SK-N-SH (cell line): ENCODE data around the gene AGO1. TPM values are rescaled to one million over a fixed set of nuclear protein-coding genes. Genes with fewer than 3 reads are reported as not detected.

Experiments
- CTCF ChIA-PET: fragments of 300-600, 350-600 bp; formaldehyde crosslinking; extraction: SDS; loops from one replicate; lab custom pipeline; 2021; lab: Yijun Ruan, JAX
- POLR2A ChIA-PET: fragments of 350-600 bp; sonication (Branson Sonifier 250); formaldehyde crosslinking; extraction: SDS; loops from one replicate; lab custom pipeline; 2020; ENCODE audit warnings: antibody characterized with exemption, inconsistent platforms; lab: Yijun Ruan, JAX
- DNase-seq: peaks from one replicate; pipeline ENCODE4 v3.0.0; 2012
- H2AFZ ChIP-seq: fragments of 200-600 bp; sonication (generic); 2 replicates; pipeline ENCODE4 v1.8.1; 2016; ENCODE audit warnings: antibody characterized with exemption, mild to moderate bottlenecking, low read depth
- H3F3A ChIP-seq: fragments of 200-600 bp; sonication (generic); replicated peaks from 2 replicates; pipeline ENCODE3; 2016; ENCODE audit warnings: antibody characterized with exemption, mild to moderate bottlenecking; ENCODE audit not compliant: insufficient read depth
- H3K27ac ChIP-seq, 2 experiments: fragments of 200-500 bp in 1 of 2; fragments of 200-600 bp in 1 of 2; sonication (Bioruptor generic) in 1 of 2; sonication (generic), shearing (Covaris generic) in 1 of 2; 2 replicates each; pipeline versions ENCODE4 v1.5.1 to v1.6.1; 2014 to 2016; ENCODE audit warnings: low read depth in 2 of 2, inconsistent platforms in 1 of 2, low read length in 1 of 2, mild to moderate bottlenecking in 1 of 2, mixed read lengths in 1 of 2
- H3K27me3 ChIP-seq: fragments of 200-600 bp; sonication (generic), shearing (Covaris generic); 2 replicates; pipeline ENCODE4 v1.6.1; 2016; ENCODE audit warnings: mixed run types; ENCODE audit not compliant: insufficient read depth
- H3K36me3 ChIP-seq, 2 experiments: fragments of 200-500 bp in 1 of 2; fragments of 200-600 bp in 1 of 2; sonication (Bioruptor generic) in 1 of 2; sonication (generic) in 1 of 2; replicated peaks in 1 of 2; 2 replicates each; pipeline versions ENCODE3 to v1.5.1; 2014 to 2016; ENCODE audit warnings: low read length in 1 of 2, mild to moderate bottlenecking in 1 of 2; ENCODE audit not compliant: insufficient read depth in 2 of 2, control insufficient read depth in 1 of 2
- H3K4me1 ChIP-seq, 2 experiments: fragments of 200-500 bp in 1 of 2; fragments of 200-600 bp in 1 of 2; sonication (Bioruptor generic) in 1 of 2; sonication (generic), shearing (Covaris generic) in 1 of 2; 2 replicates each; pipeline versions ENCODE4 v1.5.1 to v1.6.1; 2014 to 2016; ENCODE audit warnings: low read depth in 1 of 2, low read length in 1 of 2, mixed run types in 1 of 2; ENCODE audit not compliant: insufficient read depth in 2 of 2, control insufficient read depth in 1 of 2
- H3K4me2 ChIP-seq: fragments of 200-600 bp; sonication (generic), shearing (Covaris generic); 2 replicates; pipeline ENCODE4 v1.6.1; 2017; ENCODE audit warnings: mixed run types
- H3K4me3 ChIP-seq, 2 experiments: fragments of 200-500 bp in 1 of 2; fragments of 200-600 bp in 1 of 2; sonication (Bioruptor generic) in 1 of 2; sonication (generic), shearing (Covaris generic) in 1 of 2; 2 replicates each; pipeline versions ENCODE4 v1.5.1 to v1.8.1; 2014 to 2016; ENCODE audit warnings: low read depth in 2 of 2, inconsistent platforms in 1 of 2, low read length in 1 of 2, mild to moderate bottlenecking in 1 of 2, mixed read lengths in 1 of 2, moderate library complexity in 1 of 2
- H3K79me2 ChIP-seq: fragments of 200-600 bp; sonication (generic); 2 replicates; pipeline ENCODE4 v1.8.1; 2017; ENCODE audit warnings: mild to moderate bottlenecking; ENCODE audit not compliant: insufficient read depth
- H3K9ac ChIP-seq: fragments of 200-600 bp; sonication (generic); 2 replicates; pipeline ENCODE4 v1.6.1; 2017; ENCODE audit warnings: mixed run types
- H3K9me2 ChIP-seq: fragments of 200-600 bp; sonication (generic); 2 replicates; pipeline ENCODE4 v1.6.1; 2017; ENCODE audit warnings: mixed run types
- H3K9me3 ChIP-seq: fragments of 200-600 bp; sonication (generic); 2 replicates; pipeline ENCODE4 v1.6.1; 2017; ENCODE audit warnings: mixed run types, mild to moderate bottlenecking, moderate library complexity
- H4K20me1 ChIP-seq: fragments of 200-600 bp; sonication (generic); 2 replicates; pipeline ENCODE4 v1.6.1; 2017; ENCODE audit warnings: mild to moderate bottlenecking, mixed run types; ENCODE audit not compliant: insufficient read depth
- CHD2 ChIP-seq: fragments of 150-350 bp; IDR thresholded peaks from 2 replicates; pipeline ENCODE4 v1.6.1; 2018; ENCODE audit warnings: low read length; ENCODE audit not compliant: partially characterized antibody
- CTCF ChIP-seq: fragments of 200-600 bp; sonication (generic); IDR thresholded peaks from 2 replicates; pipeline ENCODE4 v1.6.1; 2017; ENCODE audit warnings: antibody characterized with exemption, mild to moderate bottlenecking, moderate library complexity
- ELF1 ChIP-seq: IDR thresholded peaks from 2 replicates; pipeline ENCODE4 v1.4.0; 2012
- EP300 ChIP-seq, 2 experiments: IDR thresholded peaks; 2 replicates each; pipeline versions ENCODE4 v1.4.0 to v1.6.1; 2012; ENCODE audit warnings: borderline replicate concordance in 1 of 2, low read depth in 1 of 2, low read length in 1 of 2
- EZH2phosphoT487 ChIP-seq: fragments of 200-600 bp; sonication (generic); IDR thresholded peaks from 2 replicates; pipeline ENCODE4 v1.6.1; 2017; ENCODE audit warnings: low read depth, mixed run types, mild to moderate bottlenecking, antibody characterized with exemption, moderate library complexity, borderline replicate concordance
- FOSL2 ChIP-seq: IDR thresholded peaks from 2 replicates; pipeline ENCODE4 v1.4.0; 2012; ENCODE audit warnings: low read depth, mild to moderate bottlenecking, moderate library complexity, borderline replicate concordance
- GABPA ChIP-seq: IDR thresholded peaks from 2 replicates; pipeline ENCODE4 v1.4.0; 2012; ENCODE audit warnings: low read depth, mild to moderate bottlenecking
- GATA2 ChIP-seq: sonication (generic); formaldehyde crosslinking; IDR thresholded peaks from 2 replicates; pipeline ENCODE4 v1.5.0; 2020; ENCODE audit warnings: mild to moderate bottlenecking, missing genetic modification reagents
- IRF3 ChIP-seq: fragments of 150-350 bp; IDR thresholded peaks from 2 replicates; pipeline ENCODE4 v1.6.1; 2016; ENCODE audit warnings: mild to moderate bottlenecking, low read depth, low read length
- JUND ChIP-seq: IDR thresholded peaks from 2 replicates; pipeline ENCODE4 v1.4.0; 2012
- MAX ChIP-seq: IDR thresholded peaks from 2 replicates; pipeline ENCODE4 v1.4.0; 2012; ENCODE audit warnings: low read depth
- MEF2A ChIP-seq: IDR thresholded peaks from 2 replicates; pipeline ENCODE4 v1.4.0; 2012; ENCODE audit warnings: low read depth, borderline replicate concordance
- MXI1 ChIP-seq: IDR thresholded peaks from 2 replicates; pipeline ENCODE4 v1.6.1; 2012; ENCODE audit warnings: mild to moderate bottlenecking, low read depth, low read length, improper control_type of control experiment
- NFIC ChIP-seq: IDR thresholded peaks from 2 replicates; pipeline ENCODE4 v1.4.0; 2012; ENCODE audit warnings: borderline replicate concordance
- NRF1 ChIP-seq: IDR thresholded peaks from 2 replicates; pipeline ENCODE4 v1.6.1; 2012; ENCODE audit warnings: low read depth, mild to moderate bottlenecking, low read length
- POLR2AphosphoS5 ChIP-seq: IDR thresholded peaks from 2 replicates; pipeline ENCODE4 v1.6.1; 2012; ENCODE audit warnings: low read depth, low read length
- RXRA ChIP-seq: IDR thresholded peaks from 2 replicates; pipeline ENCODE4 v1.4.0; 2012; ENCODE audit warnings: low read depth, mild to moderate bottlenecking, borderline replicate concordance
- SIN3A ChIP-seq: IDR thresholded peaks from 2 replicates; pipeline ENCODE4 v1.6.1; 2012; ENCODE audit warnings: low read depth, mild to moderate bottlenecking, low read length, moderate library complexity, borderline replicate concordance
- SMC3 ChIP-seq: IDR thresholded peaks from 2 replicates; pipeline ENCODE4 v1.6.1; 2012; ENCODE audit warnings: low read depth, low read length, improper control_type of control experiment
- TAF1 ChIP-seq: IDR thresholded peaks from 2 replicates; pipeline ENCODE4 v1.6.1; 2012; ENCODE audit warnings: low read depth, mild to moderate bottlenecking, low read length, moderate library complexity, borderline replicate concordance
- TEAD4 ChIP-seq: IDR thresholded peaks from 2 replicates; pipeline ENCODE4 v1.4.0; 2012; ENCODE audit warnings: mild to moderate bottlenecking, borderline replicate concordance; ENCODE audit not compliant: insufficient read depth
- USF1 ChIP-seq: IDR thresholded peaks from 2 replicates; pipeline ENCODE4 v1.4.0; 2012; ENCODE audit warnings: low read depth, borderline replicate concordance
- USF2 ChIP-seq: fragments of 150-350 bp; IDR thresholded peaks from 2 replicates; pipeline ENCODE4 v1.6.1; 2017; ENCODE audit warnings: antibody characterized with exemption, low read length, low read depth, borderline replicate concordance
- YY1 ChIP-seq: IDR thresholded peaks from 2 replicates; pipeline ENCODE4 v1.4.0; 2012; ENCODE audit warnings: low read depth, mild to moderate bottlenecking
- WGBS: methylation state at CpG from one replicate; pipeline ENCODE4 v1.1.6; 2017; ENCODE audit warnings: low lambda C conversion rate; 5-methylcytosine and 5-hydroxymethylcytosine counted together
- polyA plus RNA-seq, 3 experiments: library from polyadenylated mRNA; depleted of rRNA; stranded (reverse); fragments of >200 nt; gene quantifications; 2 replicates each; pipeline ENCODE4 v1.2.3, GENCODE V29; 2012

AGO1 gene
- polyA plus RNA-seq, 1 of the 3 experiments (the other 2 are of a cell fraction): 7.8 TPM

- Histone ChIP-seq H3K79me2 (no peaks in the 10 kb centered on the region), H4K20me1 (no peaks in the 10 kb centered on the region), H3K4me3 (no peak overlapping the region), H3K4me2 (no peak overlapping the region), H3K27me3 (no peaks in the 10 kb centered on the region), H3K9me2 (no peaks in the 10 kb centered on the region), H3K36me3 (no peaks in the 10 kb centered on the region), H3K9ac (no peak overlapping the region), H3F3A (no peaks in the 10 kb centered on the region), H3K9me3 (no peaks in the 10 kb centered on the region), H3K4me1 (no peaks in the 10 kb centered on the region), H2AFZ (no peak overlapping the region), H3K27ac (no peak overlapping the region)
- DNase-seq: no peak
- ChIA-PET POLR2A (no interaction called here), CTCF (interaction anchor here (3.4 kb wide), 1 partner anchor 12 kb away, joined by 24 read pairs; the partner anchor contains the start of gene AGO1)
- TF ChIP-seq RXRA (no peak), ELF1 (no peak), MEF2A (no peak), TAF1 (no peak), POLR2AphosphoS5 (no peak), YY1 (no peak), EZH2phosphoT487 (no peak), TEAD4 (no peak), JUND (no peak), NRF1 (no peak), EP300 (IDR thresholded peaks at IDR 0.05; ENCODE audit: borderline replicate concordance in 1 of 2, low read depth in 1 of 2, low read length in 1 of 2) (no peak)
- 87% methylated on average over 2 of the region's 2 CpGs for WGBS
These were observed 12.2 kb upstream of the AGO1 start for GRCh38 chr1:35870651-35871309.

GRCh38 chr1:35873243-35873750 is 9.7 kb upstream of the AGO1 start:
- 67% methylated on average over 4 of the region's 4 CpGs for WGBS
- Histone ChIP-seq H3K27me3 (no peaks in the 10 kb centered on the region), H3K4me3 (no peak overlapping the region), H3K9me2 (no peaks in the 10 kb centered on the region), H3K36me3 (no peaks in the 10 kb centered on the region), H3F3A (no peaks in the 10 kb centered on the region), H4K20me1 (no peaks in the 10 kb centered on the region), H3K4me2 (no peak overlapping the region), H3K9me3 (no peaks in the 10 kb centered on the region), H2AFZ (no peak overlapping the region), H3K27ac (no peak overlapping the region), H3K79me2 (no peaks in the 10 kb centered on the region), H3K9ac (no peak overlapping the region), H3K4me1 (no peaks in the 10 kb centered on the region)
- no peak for DNase-seq
- CTCF ChIA-PET: interaction anchor here (0.6 to 3.4 kb wide), 3 partner anchors 10 to 304 kb away, joined by 3 to 24 read pairs (median 3); partner anchors contain the start of gene AGO1
- POLR2A ChIA-PET: no interaction called here
- TF ChIP-seq FOSL2 (no peak), EP300 (IDR thresholded peaks at IDR 0.05; ENCODE audit: borderline replicate concordance in 1 of 2, low read depth in 1 of 2, low read length in 1 of 2) (no peak), USF1 (no peak), SIN3A (no peak), NFIC (no peak), MAX (no peak), GATA2 (CRISPR knock-in tag) (no peak), MXI1 (no peak), GABPA (no peak), CHD2 (no peak), CTCF (no peak), USF2 (no peak), SMC3 (no peak), TAF1 (no peak), IRF3 (no peak)
